ENCODE measurements around the gene DHX58. TPM values are rescaled to one million over a fixed set of nuclear protein-coding genes. Genes with fewer than 3 reads are reported as not detected.

Gene DHX58
- total RNA-seq: 10 to 100 TPM; 12.9 to 21.3 (median 16.2) TPM

GRCh38 chr17:42112552-42113176 lies at the start of gene DHX58:
Gene DHX58, minus strand, starts transcription at chr17:42112714. Its CDS starts 822 bp downstream, at chr17:42111892.
- intact Hi-C loops (cut with DNase I; ENCODE audit: low total_unique reads): loop anchor here (10.0 kb wide), 1 partner anchor 148 kb away; the partner anchor contains the start of gene CNP
- H3K27ac ChIP-seq: peak within 1 kb of the TSS; percentile 93 to 94
- peak within 1 kb of the TSS; percentile 42 to 50 for H3K4me3 ChIP-seq
- no peaks in the 10 kb centered on the region for H3K36me3 ChIP-seq
- H3K27me3 ChIP-seq: no peaks in the 10 kb centered on the region
- peak; percentile 30 to 70 for TF ChIP-seq POLR2A (IDR thresholded peaks at IDR 0.05)
- TF ChIP-seq CTCF (IDR thresholded peaks at IDR 0.05): peak in 1 of 4 experiments; percentile 28
- peaks cover 7 to 14% of the 10 kb centered on the region in 2 donors for H3K4me1 ChIP-seq
- peak; percentile 77 to 82 for DNase-seq
- H3K9me3 ChIP-seq: no peaks in the 10 kb centered on the region

GRCh38 chr17:42160531-42160910 lies 48.0 kb upstream of the DHX58 start:
- Histone ChIP-seq H3K27ac (no peak overlapping the region), H3K4me3 (no peak overlapping the region), H3K27me3 (no peaks in the 10 kb centered on the region), H3K9me3 (no peaks in the 10 kb centered on the region), H3K36me3 (no peaks in the 10 kb centered on the region), H3K4me1 (no peaks in the 10 kb centered on the region)
- TF ChIP-seq CTCF (IDR thresholded peaks at IDR 0.05) (no peak), POLR2A (IDR thresholded peaks at IDR 0.05) (no peak)
- no peak for DNase-seq
- intact Hi-C loops (cut with DNase I; ENCODE audit: low total_unique reads): no loop called here

- no peak for TF ChIP-seq CTCF (IDR thresholded peaks at IDR 0.05)
- no peak for TF ChIP-seq POLR2A (IDR thresholded peaks at IDR 0.05)
- Histone ChIP-seq H3K4me1 (no peaks in the 10 kb centered on the region), H3K36me3 (no peaks in the 10 kb centered on the region), H3K27ac (no peak overlapping the region), H3K4me3 (no peak overlapping the region), H3K27me3 (no peaks in the 10 kb centered on the region), H3K9me3 (no peaks in the 10 kb centered on the region)
- intact Hi-C loops (cut with DNase I; ENCODE audit: low total_unique reads): no loop called here
- no peak for DNase-seq
Measured at GRCh38 chr17:42159796-42160530, 47.4 kb upstream of the DHX58 start.

- peak overlapping the region; percentile 69 to 100 for H3K4me3 ChIP-seq
- intact Hi-C loops (cut with DNase I; ENCODE audit: low total_unique reads): no loop called here
- no peaks in the 10 kb centered on the region for H3K9me3 ChIP-seq
Measured at GRCh38 chr17:42155614-42156045, 43.1 kb upstream of the DHX58 start.

More at GRCh38 chr17:42155614-42156045, 43.1 kb upstream of the DHX58 start:
- TF ChIP-seq POLR2A (IDR thresholded peaks at IDR 0.05): no peak
- no peak for TF ChIP-seq CTCF (IDR thresholded peaks at IDR 0.05)
- Histone ChIP-seq H3K27ac (peak overlapping the region; percentile 20 to 77), H3K27me3 (no peaks in the 10 kb centered on the region), H3K4me1 (peaks cover 7 to 8% of the 10 kb centered on the region in 2 donors), H3K36me3 (no peaks in the 10 kb centered on the region)
- no peak for DNase-seq

All from uterus (tissue), 4 donors.